NT2/D1 (cell line): Measurements from ENCODE around the gene SRXN1.

Experiments
- SUZ12 ChIP-seq: IDR thresholded peaks from 2 replicates; pipeline ENCODE4 v1.6.1; 2011; ENCODE audit not compliant: insufficient read length, insufficient read depth; ENCODE audit errors: extremely low read depth
- YY1 ChIP-seq: IDR thresholded peaks from 2 replicates; pipeline ENCODE4 v1.6.1; 2011; ENCODE audit not compliant: insufficient read length, insufficient read depth
- ZNF274 ChIP-seq: IDR thresholded peaks from 2 replicates; pipeline ENCODE4 v1.6.1; 2011; ENCODE audit warnings: mild to moderate bottlenecking, low read depth, low read length

- TF ChIP-seq YY1 (no peak), ZNF274 (no peak), SUZ12 (no peak)
Observed at GRCh38 chr20:654417-654750, 1.4 kb upstream of the SRXN1 start.
